Activated CD8-positive, alpha-beta memory T cell treated with anti-CD3 and anti-CD28 coated beads for 24 hours (primary cell): ENCODE measurements around the gene SUSD5.
"Not testable (repeated sequence)": the region's sequence is repeated elsewhere in the genome, so short reads cannot be mapped to it uniquely, and the experiment has no call there.

Experiments
- DNase-seq: peaks from one replicate; pipeline ENCODE4 v3.0.0-alpha.2; 2020

SUSD5 gene

GRCh38 chr3:33187368-33187634 is 31.3 kb downstream of the SUSD5 start:
- DNase-seq, result no peak

GRCh38 chr3:33186524-33187367 is 31.9 kb downstream of the SUSD5 start:
- DNase-seq, result no peak

GRCh38 chr3:33184863-33185262 is 33.7 kb downstream of the SUSD5 start:
- no peak for DNase-seq

GRCh38 chr3:33181641-33182040 is 37.0 kb downstream of the SUSD5 start:
- not testable (repeated sequence) for DNase-seq

- DNase-seq, result no peak
These were observed 37.4 kb downstream of the SUSD5 start for GRCh38 chr3:33181229-33181628.

GRCh38 chr3:33179132-33179531 is 39.5 kb downstream of the SUSD5 start:
- DNase-seq, result no peak

GRCh38 chr3:33174711-33175414 is 43.7 kb downstream of the SUSD5 start:
- DNase-seq, result no peak

GRCh38 chr3:33174095-33174494 is 44.5 kb downstream of the SUSD5 start:
- DNase-seq, result no peak

GRCh38 chr3:33173672-33174071 is 44.9 kb downstream of the SUSD5 start:
- no peak for DNase-seq

- no peak for DNase-seq
These were observed 45.5 kb downstream of the SUSD5 start for GRCh38 chr3:33173103-33173502.

GRCh38 chr3:33171580-33171979 is 47.0 kb downstream of the SUSD5 start:
- no peak for DNase-seq

- no peak for DNase-seq
These were observed 48.1 kb downstream of the SUSD5 start for GRCh38 chr3:33170531-33170930.

GRCh38 chr3:33167716-33168336 is 50.8 kb downstream of the SUSD5 start:
- no peak for DNase-seq

- DNase-seq, result no peak
These were observed 51.3 kb downstream of the SUSD5 start for GRCh38 chr3:33167284-33167683.

- no peak for DNase-seq
These were observed 52.5 kb downstream of the SUSD5 start for GRCh38 chr3:33166095-33166494.

GRCh38 chr3:33165372-33165771 is 53.2 kb downstream of the SUSD5 start:
- no peak for DNase-seq

GRCh38 chr3:33162621-33163020 is 56.0 kb downstream of the SUSD5 start:
- not testable (repeated sequence) for DNase-seq

GRCh38 chr3:33159981-33160380 is 58.6 kb downstream of the SUSD5 start:
- no peak for DNase-seq

GRCh38 chr3:33159234-33159633 is 59.4 kb downstream of the SUSD5 start:
- DNase-seq, result no peak

- DNase-seq, result no peak
These were observed 63.3 kb downstream of the SUSD5 start for GRCh38 chr3:33155301-33155700.

- DNase-seq, result no peak
These were observed 64.8 kb downstream of the SUSD5 start for GRCh38 chr3:33153782-33154181.

GRCh38 chr3:33152363-33153360 is 65.9 kb downstream of the SUSD5 start:
- no peak for DNase-seq

- DNase-seq, result no peak
These were observed 69.3 kb downstream of the SUSD5 start for GRCh38 chr3:33149342-33149741.
